ENCODE results near the gene SEMA4D. TPM values are rescaled to one million over a fixed set of nuclear protein-coding genes. Genes with fewer than 3 reads are reported as not detected.

The SEMA4D gene
- total RNA-seq, 1 donor: 0.43 TPM

DNA sequence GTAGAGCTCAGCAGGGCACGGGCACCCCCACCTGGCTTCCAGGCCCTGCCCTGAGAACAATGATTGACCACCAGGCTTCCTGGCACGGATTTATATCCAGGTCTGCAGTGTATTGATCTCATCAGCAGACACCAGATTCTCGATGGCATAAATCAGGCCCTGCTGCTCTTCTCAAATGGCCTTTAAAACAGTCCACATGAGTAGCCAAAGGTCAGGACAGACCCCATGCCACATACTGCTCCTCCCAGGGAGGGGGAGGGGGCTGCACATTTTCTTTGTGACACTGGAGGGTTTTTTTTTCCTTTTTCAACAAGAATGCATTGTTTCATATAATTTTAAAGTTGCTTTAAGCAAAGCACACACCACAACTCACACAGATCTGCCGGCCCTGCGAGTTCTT, 85.4 kb downstream of the SEMA4D start:
- DNase-seq (ENCODE audit: low read depth): no peak
- TF ChIP-seq, protein P1, sequence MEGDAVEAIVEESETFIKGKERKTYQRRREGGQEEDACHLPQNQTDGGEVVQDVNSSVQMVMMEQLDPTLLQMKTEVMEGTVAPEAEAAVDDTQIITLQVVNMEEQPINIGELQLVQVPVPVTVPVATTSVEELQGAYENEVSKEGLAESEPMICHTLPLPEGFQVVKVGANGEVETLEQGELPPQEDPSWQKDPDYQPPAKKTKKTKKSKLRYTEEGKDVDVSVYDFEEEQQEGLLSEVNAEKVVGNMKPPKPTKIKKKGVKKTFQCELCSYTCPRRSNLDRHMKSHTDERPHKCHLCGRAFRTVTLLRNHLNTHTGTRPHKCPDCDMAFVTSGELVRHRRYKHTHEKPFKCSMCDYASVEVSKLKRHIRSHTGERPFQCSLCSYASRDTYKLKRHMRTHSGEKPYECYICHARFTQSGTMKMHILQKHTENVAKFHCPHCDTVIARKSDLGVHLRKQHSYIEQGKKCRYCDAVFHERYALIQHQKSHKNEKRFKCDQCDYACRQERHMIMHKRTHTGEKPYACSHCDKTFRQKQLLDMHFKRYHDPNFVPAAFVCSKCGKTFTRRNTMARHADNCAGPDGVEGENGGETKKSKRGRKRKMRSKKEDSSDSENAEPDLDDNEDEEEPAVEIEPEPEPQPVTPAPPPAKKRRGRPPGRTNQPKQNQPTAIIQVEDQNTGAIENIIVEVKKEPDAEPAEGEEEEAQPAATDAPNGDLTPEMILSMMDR (IDR thresholded peaks at IDR 0.05; ENCODE audit: insufficient read depth, low read depth, low read length): no peak
- no peak overlapping the region for H3K4me3 ChIP-seq (ENCODE audit: low read depth, low read length)

DNA sequence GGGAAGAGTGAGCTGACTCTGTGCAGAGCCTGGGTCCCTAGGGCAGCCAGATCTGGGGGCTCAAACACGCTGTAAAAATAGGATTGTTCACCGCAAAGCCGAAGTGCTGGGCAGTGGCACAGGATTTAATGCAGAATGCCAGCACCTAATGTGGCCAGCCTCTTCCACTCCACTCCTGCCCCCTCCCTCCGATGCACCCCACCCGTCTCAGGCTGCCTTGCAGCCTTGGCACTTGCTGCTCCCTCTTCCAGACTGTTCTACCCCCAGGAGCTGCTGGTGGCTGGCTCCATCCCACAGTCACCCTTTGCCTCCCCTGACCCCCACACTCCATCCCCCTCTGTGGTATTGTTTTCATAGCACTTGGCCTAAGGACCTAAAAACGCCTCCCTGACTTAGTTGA, 86.2 kb downstream of the SEMA4D start:
- DNase-seq (ENCODE audit: low read depth): no peak
- no peak overlapping the region for H3K4me3 ChIP-seq (ENCODE audit: low read depth, low read length)
- TF ChIP-seq, protein P1 (IDR thresholded peaks at IDR 0.05; ENCODE audit: insufficient read depth, low read depth, low read length): no peak

DNA sequence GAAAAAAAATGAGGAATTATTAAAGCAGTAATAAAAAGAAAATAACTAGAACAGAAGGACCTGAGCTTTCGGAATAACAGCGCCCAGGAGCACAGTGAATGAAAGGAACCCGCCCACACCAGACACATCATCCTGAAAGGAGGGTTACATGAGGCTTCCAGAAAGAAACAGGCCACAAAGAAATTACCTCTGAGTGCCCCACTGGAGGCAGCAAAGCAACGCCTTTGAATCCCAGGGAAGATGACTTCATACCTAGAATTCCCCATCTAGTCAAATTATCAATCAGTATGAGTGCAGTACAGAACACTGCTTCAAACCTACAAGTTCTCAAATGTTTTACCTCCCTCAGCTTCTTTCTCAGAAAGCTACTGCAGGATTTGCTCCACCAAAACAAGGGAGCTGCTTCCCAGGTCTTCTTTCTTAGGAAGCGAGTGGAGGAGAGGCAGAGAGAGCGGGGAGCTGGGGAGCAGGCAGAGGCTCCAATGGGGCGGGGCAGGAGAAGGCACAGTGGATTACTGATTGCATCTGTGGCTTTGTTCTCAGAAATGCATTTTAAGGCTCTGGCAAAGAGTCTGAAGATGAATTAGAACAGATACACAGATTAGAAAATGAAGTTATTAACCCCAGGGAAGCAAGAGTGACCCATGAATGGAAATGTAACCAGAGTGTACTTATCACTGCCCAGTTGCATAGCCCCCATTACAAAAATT, 87.1 kb downstream of the SEMA4D start:
- TF ChIP-seq, protein P1 (IDR thresholded peaks at IDR 0.05; ENCODE audit: insufficient read depth, low read depth, low read length): peak; percentile 8
- no peak overlapping the region for H3K4me3 ChIP-seq (ENCODE audit: low read depth, low read length)
- DNase-seq (ENCODE audit: low read depth): no peak

DNA sequence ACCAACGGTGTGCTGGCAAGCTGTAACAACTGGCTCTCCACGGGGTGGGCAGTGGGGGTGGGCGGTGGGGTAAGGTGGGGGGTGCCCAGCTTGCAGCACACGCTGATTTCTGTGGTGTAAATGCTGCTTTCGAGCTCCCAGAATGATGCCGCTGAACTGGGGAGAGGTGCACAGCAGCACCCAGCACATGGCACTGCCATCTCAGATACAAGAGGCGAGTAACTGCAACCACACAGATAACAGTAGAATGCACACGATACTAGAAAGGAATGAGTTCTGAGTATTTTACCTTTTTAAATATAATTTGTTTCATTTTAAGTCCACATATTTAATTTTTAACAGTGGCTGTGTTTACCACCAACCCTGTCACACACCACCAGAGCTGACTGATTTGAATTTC, 87.9 kb downstream of the SEMA4D start:
- no peak overlapping the region for H3K4me3 ChIP-seq (ENCODE audit: low read depth, low read length)
- TF ChIP-seq, protein P1 (IDR thresholded peaks at IDR 0.05; ENCODE audit: insufficient read depth, low read depth, low read length): no peak
- no peak for DNase-seq (ENCODE audit: low read depth)

DNA sequence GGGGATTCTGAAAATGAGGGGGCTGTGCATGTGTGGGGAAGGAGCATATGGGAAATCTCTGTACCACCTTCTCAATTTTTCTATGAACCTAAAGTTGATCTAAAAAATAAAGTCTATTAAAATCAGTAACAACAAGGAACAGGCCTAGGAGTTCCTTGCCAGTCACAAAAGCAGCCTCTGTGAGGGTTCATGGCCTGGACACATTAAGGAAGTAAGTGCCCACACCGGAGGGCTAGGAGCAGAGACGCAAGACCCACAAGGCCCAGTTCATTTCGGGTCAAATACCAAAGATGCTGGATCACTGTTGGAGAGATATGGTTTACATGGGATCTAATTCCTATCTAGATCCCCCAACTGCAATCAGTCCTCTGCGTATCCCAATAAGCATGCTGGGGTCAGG, 88.4 kb downstream of the SEMA4D start:
- DNase-seq (ENCODE audit: low read depth): no peak
- H3K4me3 ChIP-seq (ENCODE audit: low read depth, low read length): no peak overlapping the region
- TF ChIP-seq, protein P1 (IDR thresholded peaks at IDR 0.05; ENCODE audit: insufficient read depth, low read depth, low read length): no peak

DNA sequence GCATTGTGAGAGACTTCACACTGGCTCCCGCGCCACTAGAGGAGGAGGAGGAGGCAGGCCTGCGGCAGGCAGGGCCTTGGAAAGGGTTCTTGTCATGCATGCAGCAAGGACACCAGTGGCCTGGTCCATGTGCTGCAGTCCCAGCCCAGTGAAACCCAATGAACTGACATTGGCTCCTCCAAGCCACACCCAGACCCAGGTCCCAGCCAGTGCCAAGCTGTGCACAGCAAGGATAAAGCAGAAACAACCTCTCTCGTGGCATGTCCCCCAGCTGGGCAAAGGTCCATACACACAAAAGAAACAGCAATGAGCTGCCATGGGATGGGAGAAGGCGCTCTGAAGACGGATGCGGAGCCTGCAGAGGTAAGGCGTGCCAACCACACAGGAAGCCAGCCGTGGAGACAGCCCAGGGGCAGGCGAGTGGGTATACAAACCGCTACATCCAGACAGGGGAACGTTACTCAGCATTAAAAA, 89.2 kb downstream of the SEMA4D start:
- TF ChIP-seq, protein P1 (IDR thresholded peaks at IDR 0.05; ENCODE audit: insufficient read depth, low read depth, low read length): no peak
- no peak for DNase-seq (ENCODE audit: low read depth)
- no peak overlapping the region for H3K4me3 ChIP-seq (ENCODE audit: low read depth, low read length)

DNA sequence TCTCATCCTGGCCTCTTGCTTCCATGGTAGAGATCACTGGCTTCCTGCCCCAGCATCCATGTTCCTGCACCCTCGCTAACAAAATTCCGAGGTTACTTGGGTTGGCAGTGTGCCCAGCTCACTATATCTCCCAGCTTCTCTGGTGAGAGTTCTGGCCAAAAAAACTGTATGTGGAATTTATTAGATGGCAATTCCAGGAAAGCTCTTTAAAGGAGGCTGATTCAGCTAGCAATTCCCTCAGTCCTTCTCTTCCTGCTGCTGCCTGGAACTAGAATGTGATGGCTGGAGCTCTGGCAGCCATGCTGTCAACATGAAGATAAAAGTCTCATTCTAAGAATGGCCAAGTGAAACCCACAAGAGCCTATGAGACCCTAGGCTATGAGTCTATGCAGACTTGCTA, 90.8 kb downstream of the SEMA4D start:
- TF ChIP-seq, protein P1 (IDR thresholded peaks at IDR 0.05; ENCODE audit: insufficient read depth, low read depth, low read length): no peak
- H3K4me3 ChIP-seq (ENCODE audit: low read depth, low read length): no peak overlapping the region
- DNase-seq (ENCODE audit: low read depth): peak; percentile 38

Data from fibroblast of villous mesenchyme (primary cell).